MCF 10A (cell line): ENCODE results near the gene TNNT2. TPM values are rescaled to one million over a fixed set of nuclear protein-coding genes. Genes with fewer than 3 reads are reported as not detected.

Experiments
- BruUV-seq: library from RNA; stranded (reverse); fragments of 400-500 nt; replicated peaks from 2 replicates; lab custom pipeline; 2021; lab: Mats Ljungman, UMichigan
- CTCF ChIA-PET: fragments of 300-600 bp; sonication (Branson Sonifier 250); formaldehyde crosslinking; extraction: SDS; loops from one replicate; lab custom pipeline; 2021; ENCODE audit warnings: antibody characterized with exemption, inconsistent platforms; lab: Yijun Ruan, JAX
- POLR2A ChIA-PET: fragments of 300-600, 350-650 bp; sonication (Branson Sonifier 250); formaldehyde crosslinking; extraction: SDS; loops from one replicate; lab custom pipeline; 2020; ENCODE audit warnings: antibody characterized with exemption, inconsistent platforms; lab: Yijun Ruan, JAX
- DNase-seq: peaks from one replicate; pipeline ENCODE4 v3.0.0-alpha.2; 2018; ENCODE audit not compliant: unreplicated experiment
- H3K27ac Mint-ChIP-seq: one replicate; pipeline ENCODE4 v1.8.0; 2022; ENCODE audit warnings: mild to moderate bottlenecking, low read depth, mixed read lengths; ENCODE audit not compliant: unreplicated experiment
- H3K27me3 Mint-ChIP-seq: one replicate; pipeline ENCODE4 v1.8.0; 2022; ENCODE audit warnings: mixed read lengths; ENCODE audit not compliant: insufficient read depth, unreplicated experiment
- H3K36me3 Mint-ChIP-seq: one replicate; pipeline ENCODE4 v1.8.0; 2022; ENCODE audit warnings: mild to moderate bottlenecking, moderate library complexity, mixed read lengths; ENCODE audit not compliant: insufficient read depth, unreplicated experiment
- H3K4me1 Mint-ChIP-seq: one replicate; pipeline ENCODE4 v1.8.0; 2022; ENCODE audit warnings: mixed read lengths; ENCODE audit not compliant: insufficient read depth, unreplicated experiment
- H3K4me3 Mint-ChIP-seq: one replicate; pipeline ENCODE4 v1.8.0; 2022; ENCODE audit warnings: mild to moderate bottlenecking, moderate library complexity, mixed read lengths; ENCODE audit not compliant: unreplicated experiment
- H3K9me3 Mint-ChIP-seq: one replicate; pipeline ENCODE4 v1.8.0; 2022; ENCODE audit warnings: mixed read lengths; ENCODE audit not compliant: unreplicated experiment
- CTCF ChIP-seq: fragments of 200-600 bp; IDR thresholded peaks from one replicate; pipeline ENCODE4 v1.8.0; 2022; ENCODE audit warnings: antibody characterized with exemption, mild to moderate bottlenecking; ENCODE audit not compliant: unreplicated experiment
- intact Hi-C: fragments of 100-400 bp; cut with micrococcal nuclease; formaldehyde crosslinking; loops from 2 replicates; pipeline ENCODE4 v1.14.1; 2022
- total RNA-seq: library from RNA; stranded (reverse); gene quantifications from 2 replicates; pipeline ENCODE4 v1.2.3, GENCODE V29; 2022

Gene TNNT2
- total RNA-seq, 1 experiment from 2014 or later, result 0.37 TPM

GRCh38 chr1:201423655-201424054 lies 46.2 kb upstream of the TNNT2 start:
- Mint-ChIP-seq H3K9me3 (no peaks in the 10 kb centered on the region), H3K27me3 (peaks cover 20% of the 10 kb centered on the region), H3K27ac (no peak overlapping the region), H3K4me3 (no peak overlapping the region), H3K4me1 (no peaks in the 10 kb centered on the region), H3K36me3 (no peaks in the 10 kb centered on the region)
- intact Hi-C loops, result no loop called here
- DNase-seq, result no peak
- BruUV-seq, result no TSS peak
- CTCF ChIA-PET, result interaction anchor here (0.6 to 6.6 kb wide), 6 partner anchors 12 to 222 kb away, joined by 3 to 73 read pairs (median 4); no protein-coding TSS in a partner anchor
- POLR2A ChIA-PET, result interaction anchor here (0.5 kb wide), 1 partner anchor 476 kb away, joined by 3 read pairs; no protein-coding TSS in a partner anchor
- no peak for TF ChIP-seq CTCF

GRCh38 chr1:201422436-201423030 lies 45.1 kb upstream of the TNNT2 start:
- Mint-ChIP-seq H3K9me3 (no peaks in the 10 kb centered on the region), H3K27ac (no peak overlapping the region), H3K36me3 (no peaks in the 10 kb centered on the region), H3K4me1 (no peaks in the 10 kb centered on the region), H3K4me3 (no peak overlapping the region), H3K27me3 (peaks cover 21% of the 10 kb centered on the region)
- intact Hi-C loops, result no loop called here
- DNase-seq, result no peak
- CTCF ChIA-PET, result interaction anchor here (0.8 to 6.6 kb wide), 3 partner anchors 13 to 47 kb away, joined by 3 to 73 read pairs (median 10); no protein-coding TSS in a partner anchor
- POLR2A ChIA-PET, result no interaction called here
- no peak for TF ChIP-seq CTCF
- BruUV-seq, result no TSS peak

- no peak for TF ChIP-seq CTCF
- Mint-ChIP-seq H3K27me3 (peaks cover 26% of the 10 kb centered on the region), H3K4me1 (no peaks in the 10 kb centered on the region), H3K9me3 (no peaks in the 10 kb centered on the region), H3K4me3 (no peak overlapping the region), H3K27ac (no peak overlapping the region), H3K36me3 (no peaks in the 10 kb centered on the region)
- intact Hi-C loops, result no loop called here
- BruUV-seq, result no TSS peak
- ChIA-PET CTCF (interaction anchor here (1.4 to 6.6 kb wide), 3 partner anchors 14 to 26 kb away, joined by 4 to 73 read pairs (median 10); no protein-coding TSS in a partner anchor), POLR2A (interaction anchor here (0.6 to 0.8 kb wide), 2 partner anchors 28 to 263 kb away, joined by 3 to 4 read pairs; no protein-coding TSS in a partner anchor)
- DNase-seq, result no peak
Measured at GRCh38 chr1:201422026-201422425, 44.5 kb upstream of the TNNT2 start.

- H3K4me3 Mint-ChIP-seq, result no peak overlapping the region
- ChIA-PET CTCF (interaction anchor here (0.6 to 6.6 kb wide), 7 partner anchors 12 to 932 kb away, joined by 3 to 73 read pairs (median 6); no protein-coding TSS in a partner anchor), POLR2A (interaction anchor here (0.8 kb wide), 1 partner anchor 27 kb away, joined by 4 read pairs; no protein-coding TSS in a partner anchor)
- H3K36me3 Mint-ChIP-seq, result no peaks in the 10 kb centered on the region
- DNase-seq, result no peak
- no TSS peak for BruUV-seq
- peaks cover 36% of the 10 kb centered on the region for H3K27me3 Mint-ChIP-seq
- intact Hi-C loops, result no loop called here
- no peak overlapping the region for H3K27ac Mint-ChIP-seq
- H3K4me1 Mint-ChIP-seq, result no peaks in the 10 kb centered on the region
- no peak for TF ChIP-seq CTCF
- no peaks in the 10 kb centered on the region for H3K9me3 Mint-ChIP-seq
Measured at GRCh38 chr1:201421041-201421440, 43.6 kb upstream of the TNNT2 start.
